ENCODE data around the gene RBP2.

DNA sequence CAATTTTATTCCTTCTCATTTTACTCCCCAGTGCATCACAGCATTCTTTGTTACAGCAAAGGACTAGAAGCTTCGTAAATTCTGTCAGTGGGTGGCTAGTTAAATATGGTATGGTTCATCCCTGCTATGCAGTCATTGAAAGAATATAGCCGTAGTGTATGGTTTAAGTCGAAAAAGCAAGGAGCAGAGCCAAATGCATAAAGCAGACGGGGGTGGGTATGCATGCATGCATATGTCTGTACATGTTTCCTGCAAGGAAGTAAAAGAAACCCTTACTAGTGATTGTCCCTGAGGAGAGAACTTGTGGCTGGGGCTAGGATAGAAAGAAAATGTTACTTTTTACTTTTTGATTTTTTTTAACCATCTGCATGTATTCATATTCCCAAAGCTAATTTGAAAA, 19.9 kb downstream of the RBP2 start:
- TF ChIP-seq EP300 (IDR thresholded peaks at IDR 0.05), result no peak
- TF ChIP-seq, protein P1, sequence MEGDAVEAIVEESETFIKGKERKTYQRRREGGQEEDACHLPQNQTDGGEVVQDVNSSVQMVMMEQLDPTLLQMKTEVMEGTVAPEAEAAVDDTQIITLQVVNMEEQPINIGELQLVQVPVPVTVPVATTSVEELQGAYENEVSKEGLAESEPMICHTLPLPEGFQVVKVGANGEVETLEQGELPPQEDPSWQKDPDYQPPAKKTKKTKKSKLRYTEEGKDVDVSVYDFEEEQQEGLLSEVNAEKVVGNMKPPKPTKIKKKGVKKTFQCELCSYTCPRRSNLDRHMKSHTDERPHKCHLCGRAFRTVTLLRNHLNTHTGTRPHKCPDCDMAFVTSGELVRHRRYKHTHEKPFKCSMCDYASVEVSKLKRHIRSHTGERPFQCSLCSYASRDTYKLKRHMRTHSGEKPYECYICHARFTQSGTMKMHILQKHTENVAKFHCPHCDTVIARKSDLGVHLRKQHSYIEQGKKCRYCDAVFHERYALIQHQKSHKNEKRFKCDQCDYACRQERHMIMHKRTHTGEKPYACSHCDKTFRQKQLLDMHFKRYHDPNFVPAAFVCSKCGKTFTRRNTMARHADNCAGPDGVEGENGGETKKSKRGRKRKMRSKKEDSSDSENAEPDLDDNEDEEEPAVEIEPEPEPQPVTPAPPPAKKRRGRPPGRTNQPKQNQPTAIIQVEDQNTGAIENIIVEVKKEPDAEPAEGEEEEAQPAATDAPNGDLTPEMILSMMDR (IDR thresholded peaks at IDR 0.05), result no peak
